ENCODE data around the gene DBX1. TPM values are rescaled to one million over a fixed set of nuclear protein-coding genes. Genes with fewer than 3 reads are reported as not detected.

DBX1 gene
- total RNA-seq, 1 donor from 2014 or later: not detected

DNA sequence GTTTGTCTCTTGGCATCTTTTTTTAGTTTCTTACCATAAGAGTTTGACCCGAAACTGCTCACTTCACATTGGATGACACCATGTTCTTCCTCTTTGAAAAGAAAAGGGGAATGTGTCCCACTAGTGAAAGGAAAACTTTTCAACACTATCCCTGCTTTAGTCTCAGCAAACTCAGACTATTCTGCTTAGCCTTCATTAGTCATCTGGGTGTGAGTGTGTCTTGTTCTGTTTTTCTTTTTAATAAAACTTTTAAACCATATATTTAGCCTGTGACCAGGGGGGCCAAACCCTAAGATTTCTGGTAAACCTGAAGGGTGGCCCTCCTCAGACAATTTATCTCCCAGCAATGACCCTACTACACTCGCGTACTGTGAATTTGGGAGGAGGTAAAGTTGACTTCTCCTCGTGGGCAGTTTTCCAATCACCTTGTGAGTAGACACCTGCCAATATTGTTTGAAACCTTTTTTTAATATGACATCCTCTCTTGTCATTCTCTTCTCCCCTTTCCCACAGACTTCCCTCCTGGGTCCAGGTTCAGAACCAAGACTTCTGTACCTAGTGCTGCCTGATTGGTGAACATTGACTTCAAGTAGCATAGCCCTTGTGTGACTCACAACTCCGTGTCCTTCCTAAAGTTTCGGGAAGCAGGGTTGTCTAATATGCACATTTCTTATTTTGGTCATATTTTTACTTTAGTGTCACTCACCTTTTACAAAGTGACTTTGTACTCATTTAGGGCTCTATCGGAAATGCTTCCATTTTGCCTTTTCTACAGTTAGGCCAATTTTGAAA lies 39.9 kb downstream of the DBX1 start:
- DNase-seq: no peak

DNA sequence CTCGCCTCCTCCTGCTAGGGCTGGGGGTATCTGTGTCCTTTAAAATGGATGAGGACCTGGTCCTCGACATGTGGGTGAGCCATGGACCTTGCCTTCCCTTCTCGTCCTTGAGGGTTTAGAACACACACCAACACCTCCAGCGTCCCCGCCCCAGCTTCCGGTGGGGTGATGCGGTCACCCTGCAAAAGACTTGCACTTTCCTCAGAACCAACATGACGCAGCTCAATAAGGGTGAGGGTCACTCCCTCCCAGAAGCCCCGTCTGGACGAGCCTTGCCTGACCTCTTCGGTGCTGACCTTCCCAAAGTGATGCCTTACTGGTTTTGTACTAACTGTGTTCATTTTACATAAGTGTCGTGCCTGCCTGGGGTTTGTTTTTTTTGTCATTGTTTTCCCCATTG lies 41.0 kb downstream of the DBX1 start:
- no peak for DNase-seq

DNA sequence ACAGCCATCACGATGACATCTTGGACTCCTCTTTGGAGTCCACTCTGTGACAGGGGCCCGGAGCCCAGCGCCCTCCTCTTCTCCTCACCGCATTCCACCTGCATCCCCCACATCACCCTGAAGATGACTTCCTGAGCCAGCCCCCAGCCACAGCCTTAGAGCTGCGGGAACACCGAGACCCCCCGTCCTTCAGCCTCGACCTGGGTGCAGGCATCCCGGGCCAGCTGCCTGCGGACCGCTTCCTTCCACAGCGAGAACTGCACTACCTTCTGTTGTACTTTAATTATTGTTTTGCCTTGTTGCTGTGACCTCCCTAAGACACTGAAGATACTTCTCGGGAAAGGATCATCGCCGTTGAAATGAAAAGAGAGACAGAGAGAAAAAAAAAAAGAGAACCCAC lies 42.1 kb downstream of the DBX1 start:
- no peak for DNase-seq

DNA sequence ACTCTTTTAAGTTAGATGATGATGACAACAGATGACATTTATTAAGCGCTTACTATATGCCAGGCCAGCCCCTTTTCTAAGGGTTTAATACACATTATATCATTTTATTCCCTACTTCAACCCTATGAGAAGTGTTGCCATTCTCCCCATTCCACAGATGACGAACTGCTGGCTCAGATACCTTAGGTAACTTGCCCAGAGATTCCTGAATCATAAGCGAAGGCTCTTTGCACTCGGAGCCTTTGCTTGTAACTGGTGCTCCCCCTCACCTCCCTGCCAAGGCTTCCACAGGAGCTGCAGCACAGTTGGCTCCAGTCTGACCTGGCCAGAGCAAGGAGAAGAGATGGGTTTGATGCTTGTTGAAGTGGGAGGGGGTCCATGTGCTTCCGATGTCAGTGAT lies 43.0 kb downstream of the DBX1 start:
- no peak for DNase-seq

DNA sequence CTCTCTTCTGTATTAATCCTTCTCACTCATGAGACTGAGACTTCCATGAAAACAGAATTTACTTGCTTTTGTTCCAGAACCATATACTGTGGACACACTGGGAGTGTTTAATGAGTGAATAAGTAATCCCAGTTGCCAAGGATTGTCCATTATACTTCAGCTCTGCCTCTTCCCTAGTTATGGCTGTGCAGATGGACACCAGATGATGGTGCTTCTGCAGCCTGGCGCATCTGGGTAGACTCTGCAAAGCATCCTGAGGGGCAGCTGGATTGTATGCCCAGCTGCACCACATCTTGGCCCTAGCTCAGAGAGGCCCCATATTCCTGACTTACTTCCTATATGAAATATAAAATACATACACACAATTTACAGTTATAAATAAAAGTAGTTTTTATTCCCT lies 43.5 kb downstream of the DBX1 start:
- DNase-seq: no peak

DNA sequence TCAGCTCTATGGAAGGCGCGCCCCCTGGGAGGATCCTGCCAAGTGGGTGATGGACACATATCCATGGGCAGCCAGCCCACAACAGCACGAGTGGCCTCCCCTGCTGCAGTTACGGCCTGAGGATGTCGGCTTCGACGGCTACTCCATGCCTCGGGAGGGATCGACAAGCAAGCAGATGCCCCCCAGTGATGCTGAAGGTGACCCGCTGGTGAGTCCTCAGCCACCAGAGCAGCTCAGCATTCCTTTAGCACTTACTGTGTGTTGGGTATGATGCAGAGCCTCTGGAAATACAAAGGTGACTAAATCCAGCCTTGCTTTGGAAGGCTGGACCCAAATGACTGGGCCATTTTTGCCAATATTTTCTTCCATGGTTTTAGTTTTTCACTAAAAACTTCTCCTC lies 45.7 kb downstream of the DBX1 start:
- no peak for DNase-seq

DNA sequence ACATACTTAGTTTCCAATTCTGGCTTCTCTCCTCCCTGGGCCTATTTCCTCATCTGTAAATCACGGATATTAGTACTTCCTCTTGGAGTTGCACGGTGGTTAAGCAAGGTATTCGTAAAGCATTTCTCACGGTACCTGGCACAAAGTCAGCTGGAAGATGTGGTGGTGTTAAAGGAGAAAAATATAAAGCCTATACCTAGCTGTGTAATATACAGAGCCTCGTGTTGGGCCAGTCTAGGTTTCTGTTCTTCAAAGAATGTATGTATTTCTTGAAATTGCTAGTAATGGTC lies 47.2 kb downstream of the DBX1 start:
- DNase-seq: no peak

DNA sequence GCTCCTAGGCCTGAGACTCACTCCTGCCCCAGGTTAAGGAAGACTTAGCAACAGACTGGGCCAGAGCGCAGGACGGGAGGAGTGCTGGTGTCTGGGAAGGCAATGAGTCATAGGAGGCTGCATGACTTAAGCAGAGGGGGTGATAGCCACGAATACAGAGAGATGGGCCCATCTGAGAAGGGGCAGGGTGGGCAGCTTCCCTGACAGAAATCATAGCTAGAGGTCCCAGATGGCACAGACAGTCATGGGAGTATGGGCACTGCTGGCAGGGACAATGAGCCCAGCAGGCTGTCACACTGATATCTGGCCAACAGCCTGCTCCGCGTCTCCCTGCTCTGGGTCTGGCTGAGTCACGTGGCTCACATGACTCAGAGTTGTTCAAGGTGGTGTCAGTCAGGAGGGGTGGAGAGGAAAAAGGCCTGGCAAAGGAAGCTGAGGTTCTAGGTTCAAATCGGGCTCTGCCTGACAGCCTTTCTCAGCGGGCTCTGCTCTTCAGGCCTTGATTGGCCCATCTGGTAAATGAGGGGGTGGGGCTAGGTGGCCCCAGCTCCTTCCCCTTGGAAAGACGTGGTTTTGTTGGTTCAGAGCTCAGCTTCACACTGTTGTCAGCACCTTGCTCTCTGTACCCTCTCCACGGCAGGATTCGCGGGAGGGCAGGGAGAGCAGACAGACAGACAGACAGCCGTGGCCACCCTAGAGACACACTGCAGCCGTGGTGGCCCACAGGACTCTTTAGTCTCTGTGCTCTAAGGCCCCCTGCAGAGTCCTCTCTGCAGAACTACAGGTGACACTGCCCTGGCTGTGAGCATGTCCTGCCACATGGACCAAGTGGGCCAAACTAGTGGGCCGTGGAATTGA lies 47.8 kb downstream of the DBX1 start:
- DNase-seq: no peak

DNA sequence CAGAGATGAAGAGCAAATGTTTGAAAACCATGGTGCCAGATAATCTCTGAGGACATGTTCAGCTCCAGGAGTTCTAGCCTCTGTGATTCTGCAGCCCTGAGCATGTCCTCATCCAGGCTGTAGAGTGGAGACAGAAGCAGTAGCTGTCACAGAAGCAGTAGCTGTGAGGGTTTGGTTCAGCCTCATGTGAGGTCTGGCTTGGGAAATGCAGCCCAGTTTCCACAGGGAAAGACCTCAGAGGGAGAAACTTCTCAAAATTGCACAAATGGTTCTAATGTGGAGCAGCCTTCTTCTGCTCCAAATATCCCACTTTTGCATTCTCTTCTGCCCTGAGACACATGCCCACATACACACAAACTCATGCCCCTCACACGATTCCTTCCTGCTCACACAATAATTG lies 48.4 kb downstream of the DBX1 start:
- DNase-seq: no peak

DNA sequence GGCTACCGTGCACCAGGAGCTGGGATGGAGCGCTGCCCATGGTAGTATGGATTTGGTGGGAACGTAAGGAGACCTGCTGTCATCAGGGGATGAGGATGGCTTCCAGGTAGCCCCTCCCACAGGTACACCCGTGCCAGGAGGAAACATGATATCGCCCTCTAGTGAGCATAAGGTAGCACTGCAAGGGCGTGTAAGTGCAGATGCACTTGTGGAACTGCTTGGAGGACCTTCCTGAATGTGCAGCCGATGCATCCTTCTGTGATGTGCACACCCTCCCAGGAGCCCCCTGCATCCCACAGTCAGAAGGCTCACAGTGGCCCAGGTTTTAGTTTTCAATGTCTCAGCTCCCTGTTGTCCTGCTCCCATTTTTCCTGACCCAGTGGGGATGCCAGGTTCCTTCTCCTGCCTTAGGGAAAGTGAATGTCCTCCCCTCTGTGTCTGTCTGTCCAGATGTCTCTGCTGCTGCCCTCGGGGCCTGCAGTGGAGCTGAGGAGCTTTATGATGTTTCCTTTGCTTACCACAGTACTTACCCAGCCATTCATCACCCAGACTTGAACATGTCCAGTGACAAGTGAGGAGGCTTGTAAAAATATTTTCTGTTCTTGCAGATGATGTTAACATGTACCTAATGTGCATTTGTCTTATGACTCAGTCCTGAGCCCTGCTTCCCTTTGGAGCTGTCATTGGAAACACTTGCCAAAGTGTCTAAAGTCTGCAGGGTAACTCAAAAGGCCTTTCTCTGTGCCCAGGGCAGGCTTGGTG lies 49.2 kb downstream of the DBX1 start:
- no peak for DNase-seq

DNA sequence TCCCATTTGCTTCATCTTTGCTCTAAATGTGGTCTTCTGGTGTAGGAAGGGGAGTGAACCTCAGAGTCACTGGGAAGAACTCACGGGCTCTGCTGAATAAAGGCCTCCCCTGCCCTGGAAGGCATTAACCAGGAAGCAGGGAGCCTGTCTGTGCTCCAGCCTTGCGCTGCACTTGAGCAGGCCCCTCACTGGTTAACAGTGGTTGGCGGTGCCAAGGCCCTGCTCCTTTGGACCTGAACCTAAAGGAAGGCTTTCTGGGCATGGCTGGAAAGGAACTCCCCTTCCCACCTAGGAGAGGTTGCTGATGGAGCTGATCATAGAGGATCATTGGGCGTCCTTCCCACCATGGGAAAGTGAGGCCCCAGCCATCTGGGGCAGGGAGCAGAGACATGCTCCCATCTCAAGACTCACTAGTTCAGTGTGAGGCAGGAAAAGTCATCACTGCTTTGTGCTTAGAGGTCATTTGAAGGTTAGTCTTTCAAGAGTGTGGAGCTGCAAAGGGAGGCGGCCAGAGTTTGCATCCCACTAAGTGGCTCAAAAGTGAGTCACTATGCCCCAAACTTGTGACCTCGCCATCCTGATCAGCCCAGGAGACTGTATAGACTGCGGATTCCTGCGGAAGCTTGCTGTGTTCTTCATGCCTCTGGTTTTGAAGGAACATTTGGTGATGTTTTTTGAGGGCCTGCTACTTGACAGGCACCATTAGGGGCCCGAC lies 50.4 kb downstream of the DBX1 start:
- DNase-seq: no peak

Other genes starting within 250 kb of the DBX1 start
- gene HTATIP2, start 203.2 kb upstream of the DBX1 start, total RNA-seq: 6.9 TPM
- 19.6 TPM for gene PRMT3, start 227.2 kb upstream of the DBX1 start, total RNA-seq

All from skin of body (tissue), 2 donors.